Trophoblast cell (in vitro differentiated cells and primary cell): ENCODE results near the gene CTSH.

ENCODE experiments used
- DNase-seq, 2 donors: peaks; one replicate each; pipeline ENCODE4 v3.0.0-alpha.2; 2016
- H2AFZ ChIP-seq: 2 replicates; pipeline ENCODE4 v1.6.1; 2013; ENCODE audit warnings: low read length, moderate library complexity, mild to moderate bottlenecking; ENCODE audit not compliant: insufficient read depth, poor library complexity
- H2AK5ac ChIP-seq: 2 replicates; pipeline ENCODE4 v1.6.1; 2013; ENCODE audit warnings: mild to moderate bottlenecking, low read length
- H2BK120ac ChIP-seq: 2 replicates; pipeline ENCODE4 v1.6.1; 2013; ENCODE audit warnings: low read length, mild to moderate bottlenecking, moderate library complexity; ENCODE audit not compliant: insufficient read depth, poor library complexity
- H2BK12ac ChIP-seq: 2 replicates; pipeline ENCODE4 v1.6.1; 2013; ENCODE audit warnings: mild to moderate bottlenecking, low read length, moderate library complexity
- H2BK5ac ChIP-seq: 2 replicates; pipeline ENCODE4 v1.6.1; 2013; ENCODE audit warnings: low read length, low read depth, moderate library complexity, mild to moderate bottlenecking; ENCODE audit not compliant: poor library complexity
- H3K14ac ChIP-seq: 2 replicates; pipeline ENCODE4 v1.6.1; 2013; ENCODE audit warnings: mild to moderate bottlenecking, low read length
- H3K18ac ChIP-seq: 2 replicates; pipeline ENCODE4 v1.6.1; 2013; ENCODE audit warnings: mild to moderate bottlenecking, low read length
- H3K23ac ChIP-seq: 2 replicates; pipeline ENCODE4 v1.6.1; 2013; ENCODE audit warnings: low read length
- H3K27ac ChIP-seq: 2 replicates; pipeline ENCODE4 v1.5.1; 2013; ENCODE audit warnings: low read depth, mild to moderate bottlenecking, inconsistent platforms, low read length, moderate library complexity
- H3K27me3 ChIP-seq: 2 replicates; pipeline ENCODE4 v1.6.1; 2013; ENCODE audit warnings: inconsistent platforms, mild to moderate bottlenecking, low read length, moderate library complexity; ENCODE audit not compliant: insufficient read depth
- H3K36me3 ChIP-seq, 2 experiments: 1 replicate in 1 of 2; 2 replicates in 1 of 2; pipeline ENCODE4 v1.6.1; 2013; ENCODE audit warnings: low read length in 2 of 2, mild to moderate bottlenecking in 2 of 2, moderate library complexity in 1 of 2; ENCODE audit not compliant: insufficient read depth in 2 of 2, control insufficient read depth in 1 of 2
- H3K4ac ChIP-seq: 2 replicates; pipeline ENCODE4 v1.6.1; 2013; ENCODE audit warnings: low read depth, mild to moderate bottlenecking, low read length, moderate library complexity
- H3K4me1 ChIP-seq, 2 experiments: 1 replicate in 1 of 2; 2 replicates in 1 of 2; pipeline ENCODE4 v1.6.1; 2013; ENCODE audit warnings: low read length in 2 of 2, mild to moderate bottlenecking in 2 of 2, moderate library complexity in 1 of 2; ENCODE audit not compliant: insufficient read depth in 2 of 2, control insufficient read depth in 1 of 2
- H3K4me2 ChIP-seq: 2 replicates; pipeline ENCODE4 v1.6.1; 2013; ENCODE audit warnings: inconsistent platforms, mild to moderate bottlenecking, low read length, moderate library complexity
- H3K4me3 ChIP-seq: 2 replicates; pipeline ENCODE4 v1.5.1; 2013; ENCODE audit warnings: mild to moderate bottlenecking, low read depth, low read length, inconsistent platforms
- H3K79me1 ChIP-seq: one replicate; pipeline ENCODE4 v1.6.1; 2013; ENCODE audit warnings: low read length
- H3K79me2 ChIP-seq: 2 replicates; pipeline ENCODE4 v1.6.1; 2013; ENCODE audit warnings: low read length, mild to moderate bottlenecking; ENCODE audit not compliant: control insufficient read depth, insufficient read depth, poor library complexity
- H3K9ac ChIP-seq: 2 replicates; pipeline ENCODE4 v1.6.1; 2013; ENCODE audit warnings: mild to moderate bottlenecking, low read length
- H3K9me3 ChIP-seq: 2 replicates; pipeline ENCODE4 v1.6.1; 2013; ENCODE audit warnings: low read depth, mild to moderate bottlenecking, control low read depth, inconsistent platforms, low read length; ENCODE audit not compliant: insufficient read depth
- H4K12ac ChIP-seq: 2 replicates; pipeline ENCODE4 v1.6.1; 2013; ENCODE audit warnings: low read depth, mild to moderate bottlenecking, low read length, moderate library complexity
- H4K8ac ChIP-seq: 2 replicates; pipeline ENCODE4 v1.6.1; 2013; ENCODE audit warnings: low read depth, mild to moderate bottlenecking, low read length, moderate library complexity
- H4K91ac ChIP-seq: one replicate; pipeline ENCODE4 v1.6.1; 2013; ENCODE audit warnings: low read depth, mild to moderate bottlenecking, low read length, moderate library complexity
- WGBS: extraction: QIAGEN DNeasy Blood & Tissue Kit; methylation state at CpG from one replicate; pipeline ENCODE4 v1.1.7; 2013; ENCODE audit warnings: missing lambda C conversion rate; ENCODE audit not compliant: insufficient read length, insufficient coverage; ENCODE audit errors: extremely low coverage; 5-methylcytosine and 5-hydroxymethylcytosine counted together

Gene CTSH

GRCh38 chr15:78976691-78977090 is 31.8 kb upstream of the CTSH start:
- no peak overlapping the region for H3K9ac ChIP-seq
- no peaks in the 10 kb centered on the region for H3K27me3 ChIP-seq
- H3K4me2 ChIP-seq: no peak overlapping the region
- H3K4ac ChIP-seq: no peak overlapping the region
- H2BK120ac ChIP-seq: no peak overlapping the region
- H3K36me3 ChIP-seq: no peaks in the 10 kb centered on the region
- no peak overlapping the region for H3K18ac ChIP-seq
- H3K9me3 ChIP-seq: no peaks in the 10 kb centered on the region
- H2AK5ac ChIP-seq: no peak overlapping the region
- no peak overlapping the region for H4K91ac ChIP-seq
- no peak overlapping the region for H4K8ac ChIP-seq
- H3K27ac ChIP-seq: no peak overlapping the region
- H3K14ac ChIP-seq: no peak overlapping the region
- no peaks in the 10 kb centered on the region for H3K79me1 ChIP-seq
- no peak overlapping the region for H2AFZ ChIP-seq
- no peak overlapping the region for H3K23ac ChIP-seq
- no peak overlapping the region for H3K4me3 ChIP-seq
- no CpG with 5 or more reads among the region's 7 CpGs for WGBS
- no peak overlapping the region for H2BK12ac ChIP-seq
- H3K4me1 ChIP-seq: peaks cover 0 to 3% of the 10 kb centered on the region in 2 experiments
- DNase-seq: no peak
- H4K12ac ChIP-seq: no peak overlapping the region
- no peak overlapping the region for H2BK5ac ChIP-seq
- no peaks in the 10 kb centered on the region for H3K79me2 ChIP-seq

- Histone ChIP-seq H3K27me3 (no peaks in the 10 kb centered on the region), H3K9ac (no peak overlapping the region), H3K27ac (no peak overlapping the region), H3K18ac (no peak overlapping the region), H3K9me3 (no peaks in the 10 kb centered on the region), H4K91ac (no peak overlapping the region), H3K4me3 (no peak overlapping the region), H3K4me1 (peaks cover 0 to under 1% of the 10 kb centered on the region in 2 experiments), H4K12ac (no peak overlapping the region), H2AFZ (no peak overlapping the region), H2BK5ac (no peak overlapping the region), H3K79me2 (no peaks in the 10 kb centered on the region), H3K36me3 (no peaks in the 10 kb centered on the region), H2BK12ac (no peak overlapping the region), H3K14ac (no peak overlapping the region), H2AK5ac (no peak overlapping the region), H3K79me1 (no peaks in the 10 kb centered on the region), H3K4me2 (no peak overlapping the region), H3K23ac (no peak overlapping the region), H4K8ac (no peak overlapping the region), H3K4ac (no peak overlapping the region), H2BK120ac (no peak overlapping the region)
- no CpG with 5 or more reads among the region's 7 CpGs for WGBS
- no peak for DNase-seq
Observed at GRCh38 chr15:78974272-78974918, 29.5 kb upstream of the CTSH start.

DNA sequence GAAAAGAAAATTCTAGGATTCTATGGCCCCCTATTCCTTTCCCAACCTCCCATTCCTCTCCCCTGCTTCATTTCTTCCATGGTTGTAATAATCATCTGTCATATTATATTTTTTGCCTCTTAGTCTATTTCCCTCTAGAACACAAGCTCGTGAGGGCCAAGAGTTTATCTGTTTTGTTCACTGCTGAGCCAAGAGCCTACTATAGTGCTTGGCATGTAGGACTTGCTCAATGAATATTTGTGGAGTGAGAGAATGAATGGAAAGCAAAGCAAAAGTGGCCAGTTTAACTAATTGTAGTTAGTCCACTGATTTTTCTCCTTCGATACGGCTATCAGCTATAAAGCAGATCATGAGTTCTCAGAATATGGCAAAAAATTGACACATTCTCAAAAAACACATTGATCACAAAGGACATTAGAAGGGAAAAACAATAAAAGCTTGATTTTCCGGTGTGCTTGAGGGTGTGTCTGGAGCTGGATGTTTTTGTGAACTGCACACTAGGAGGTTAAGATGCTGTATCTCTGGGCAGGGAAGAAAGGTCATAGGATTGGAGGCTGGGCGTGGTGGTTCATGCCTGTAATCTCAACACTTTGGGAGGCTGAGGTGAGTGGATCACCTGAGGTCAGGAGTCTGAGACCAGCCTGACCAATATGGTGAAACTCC is 25.0 kb upstream of the CTSH start:
- H3K14ac ChIP-seq: no peak overlapping the region
- H2AK5ac ChIP-seq: no peak overlapping the region
- WGBS: no CpG with 5 or more reads among the region's 5 CpGs
- no peak overlapping the region for H3K18ac ChIP-seq
- no peak overlapping the region for H3K4me3 ChIP-seq
- H4K91ac ChIP-seq: no peak overlapping the region
- peak; percentile 45 to 73 for DNase-seq
- H3K27me3 ChIP-seq: no peaks in the 10 kb centered on the region
- peak overlapping the region; percentile 13 for H3K27ac ChIP-seq
- H4K8ac ChIP-seq: no peak overlapping the region
- H3K4me2 ChIP-seq: no peak overlapping the region
- no peak overlapping the region for H2BK120ac ChIP-seq
- peaks cover 12 to 13% of the 10 kb centered on the region in 2 experiments for H3K4me1 ChIP-seq
- H3K79me1 ChIP-seq: peaks cover 4% of the 10 kb centered on the region
- H2AFZ ChIP-seq: no peak overlapping the region
- H3K4ac ChIP-seq: no peak overlapping the region
- H3K9ac ChIP-seq: no peak overlapping the region
- no peaks in the 10 kb centered on the region for H3K79me2 ChIP-seq
- no peak overlapping the region for H3K23ac ChIP-seq
- H3K36me3 ChIP-seq: no peaks in the 10 kb centered on the region
- no peaks in the 10 kb centered on the region for H3K9me3 ChIP-seq
- H2BK12ac ChIP-seq: no peak overlapping the region
- no peak overlapping the region for H2BK5ac ChIP-seq
- H4K12ac ChIP-seq: no peak overlapping the region

DNA sequence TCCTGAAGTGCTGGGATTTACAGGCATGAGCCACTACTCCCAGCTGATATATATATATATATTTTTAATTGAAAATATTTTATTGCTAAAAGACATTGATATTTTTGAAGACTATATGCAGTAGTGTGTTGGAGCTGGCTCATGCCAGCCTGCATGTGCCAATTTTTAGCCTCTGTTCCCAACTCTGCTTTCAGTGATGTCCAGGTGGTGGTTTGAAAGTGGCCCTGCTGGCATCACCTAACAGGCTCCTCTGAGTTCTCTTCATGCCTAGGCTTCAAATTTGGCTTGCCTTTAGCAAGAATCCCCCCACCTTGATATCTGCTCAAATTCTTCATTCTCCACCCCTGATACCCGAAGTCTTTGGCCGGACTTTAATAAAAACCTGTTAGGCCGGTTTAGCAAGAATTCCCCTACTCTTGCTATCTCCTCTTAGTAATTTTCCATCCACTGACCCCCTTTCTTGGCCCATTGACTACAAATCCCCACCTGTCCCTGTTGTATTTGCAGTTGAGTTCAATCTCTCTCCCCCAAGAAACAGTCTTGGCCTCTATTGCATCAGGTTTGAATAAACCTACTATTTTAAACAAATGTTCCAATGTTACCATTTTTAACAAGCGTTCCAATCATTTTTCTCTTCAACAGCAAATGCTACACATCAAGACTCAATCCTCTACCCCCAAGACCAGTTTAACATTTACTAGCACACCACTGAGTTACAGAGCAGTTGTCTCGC is 23.9 kb upstream of the CTSH start:
- Histone ChIP-seq H4K12ac (no peak overlapping the region), H3K4me1 (peaks cover 12 to 13% of the 10 kb centered on the region in 2 experiments), H3K79me1 (peaks cover 4% of the 10 kb centered on the region), H3K4me2 (peak overlapping the region; percentile 15), H2AFZ (no peak overlapping the region), H2BK12ac (peak overlapping the region; percentile 88), H3K9me3 (no peaks in the 10 kb centered on the region), H3K27me3 (no peaks in the 10 kb centered on the region), H3K4ac (no peak overlapping the region), H3K14ac (no peak overlapping the region), H3K36me3 (no peaks in the 10 kb centered on the region), H3K18ac (peak overlapping the region; percentile 56), H3K79me2 (no peaks in the 10 kb centered on the region), H2BK5ac (peak overlapping the region; percentile 24), H4K91ac (peak overlapping the region; percentile 78), H3K4me3 (no peak overlapping the region), H3K27ac (no peak overlapping the region), H3K9ac (no peak overlapping the region), H2AK5ac (no peak overlapping the region), H2BK120ac (peak overlapping the region; percentile 73), H4K8ac (no peak overlapping the region), H3K23ac (no peak overlapping the region)
- WGBS: no CpG with 5 or more reads among the region's 5 CpGs
- peak in 1 of 2 donors; percentile 62 for DNase-seq
